Endothelial cell of umbilical vein (primary cell): ENCODE measurements around the gene KRT33B. TPM values are rescaled to one million over a fixed set of nuclear protein-coding genes. Genes with fewer than 3 reads are reported as not detected.

Experiments used
- BruUV-seq: library from RNA; stranded (reverse); fragments of 400-500 nt; replicated peaks from 2 replicates; lab custom pipeline; 2021; lab: Mats Ljungman, UMichigan
- CTCF ChIA-PET: fragments of 300-600, 350-600 bp; sonication (Branson Sonifier 250); formaldehyde crosslinking; loops from one replicate; lab custom pipeline; 2021; ENCODE audit warnings: antibody characterized with exemption, inconsistent platforms; lab: Charles Lee
- POLR2A ChIA-PET: fragments of 300-600, 350-600 bp; sonication (Branson Sonifier 250); formaldehyde crosslinking; loops from one replicate; lab custom pipeline; 2021; ENCODE audit warnings: antibody characterized with exemption, inconsistent platforms; lab: Charles Lee
- DNase-seq: peaks from one replicate; pipeline ENCODE4 v3.0.0-alpha.2; 2011; ENCODE audit warnings: low read depth, low spot score
- FAIRE-seq: peaks from 2 replicates; lab custom pipeline; 2011; peaks lifted over from hg19 to GRCh38; lab: Jason Lieb, UNC
- H2AFZ ChIP-seq: 2 replicates; pipeline ENCODE4 v1.6.0; 2012; ENCODE audit warnings: low read depth, low read length, control low read depth, inconsistent platforms
- H3K27ac ChIP-seq: 2 replicates; pipeline ENCODE4 v1.5.1; 2011; ENCODE audit warnings: low read depth, mild to moderate bottlenecking, control low read depth, low read length, moderate library complexity; ENCODE audit not compliant: insufficient read depth
- H3K27me3 ChIP-seq, 2 experiments: 2 replicates each; pipeline versions ENCODE4 v1.6.0 to v1.6.1; 2011; ENCODE audit warnings: low read length in 2 of 2, mixed read lengths in 1 of 2; ENCODE audit not compliant: control insufficient read depth in 2 of 2, insufficient read depth in 2 of 2
- H3K36me3 ChIP-seq, 2 experiments: 2 replicates in 1 of 2; 3 replicates in 1 of 2; pipeline ENCODE4 v1.5.1; 2011; ENCODE audit warnings: low read length in 2 of 2, mild to moderate bottlenecking in 1 of 2, moderate library complexity in 1 of 2; ENCODE audit not compliant: control insufficient read depth in 2 of 2, insufficient read depth in 2 of 2; ENCODE audit errors: extremely low read depth in 1 of 2
- H3K4me1 ChIP-seq: 3 replicates; pipeline ENCODE4 v1.5.1; 2011; ENCODE audit warnings: mild to moderate bottlenecking, low read length; ENCODE audit not compliant: control insufficient read depth, insufficient read depth; ENCODE audit errors: extremely low read depth
- H3K4me2 ChIP-seq: 2 replicates; pipeline ENCODE4 v1.6.1; 2011; ENCODE audit warnings: low read length, control low read depth, mixed read lengths; ENCODE audit not compliant: insufficient read depth
- H3K4me3 ChIP-seq, 3 experiments: fragments of 200-600 bp in 1 of 3; sonication (generic), shearing (Covaris generic) in 1 of 3; replicated peaks in 1 of 3; 2 replicates each; pipeline ENCODE4 v1.5.1; 2011 to 2016; ENCODE audit warnings: control low read depth in 3 of 3, low read length in 3 of 3, mild to moderate bottlenecking in 2 of 3, inconsistent platforms in 1 of 3, low read depth in 1 of 3, moderate library complexity in 1 of 3; ENCODE audit not compliant: insufficient read depth in 1 of 3
- H3K79me2 ChIP-seq: 2 replicates; pipeline ENCODE4 v1.6.0; 2012; ENCODE audit warnings: low read length, inconsistent platforms; ENCODE audit not compliant: control insufficient read depth, insufficient read depth
- H3K9ac ChIP-seq: replicated peaks from 2 replicates; pipeline ENCODE3; 2011; ENCODE audit warnings: low read length, control low read depth; ENCODE audit not compliant: insufficient read depth; ENCODE audit errors: extremely low read depth
- H3K9me1 ChIP-seq: replicated peaks from 3 replicates; pipeline ENCODE4 v1.6.0; 2011; ENCODE audit warnings: mild to moderate bottlenecking, low read length; ENCODE audit not compliant: control insufficient read depth, insufficient read depth; ENCODE audit errors: extremely low read depth
- H3K9me3 ChIP-seq: replicated peaks from 2 replicates; pipeline ENCODE4 v1.5.1; 2012; ENCODE audit warnings: low read length, inconsistent platforms; ENCODE audit not compliant: control insufficient read depth, insufficient read depth
- H4K20me1 ChIP-seq: replicated peaks from 2 replicates; pipeline ENCODE3; 2011; ENCODE audit warnings: mild to moderate bottlenecking, low read length; ENCODE audit not compliant: control insufficient read depth, insufficient read depth; ENCODE audit errors: extremely low read depth
- CTCF ChIP-seq, 2 donors: IDR thresholded peaks; 1 replicate in 1 of 2; 2 replicates in 1 of 2; pipeline ENCODE4 v1.5.1; 2011; ENCODE audit warnings: low read length in 2 of 2, mild to moderate bottlenecking in 2 of 2, moderate library complexity in 2 of 2, control low read depth in 1 of 2, inconsistent platforms in 1 of 2, low read depth in 1 of 2; ENCODE audit not compliant: insufficient read depth in 1 of 2; ENCODE audit errors: extremely low read depth in 1 of 2
- GATA2 ChIP-seq: IDR thresholded peaks from 2 replicates; pipeline ENCODE4 v1.7.0; 2011; ENCODE audit warnings: low read depth, mild to moderate bottlenecking, moderate library complexity, mixed read lengths, low read length; ENCODE audit not compliant: insufficient read length, insufficient read depth
- dilution Hi-C: fragments of 300-500 bp; cut with MboI; formaldehyde crosslinking; loops from one replicate; pipeline ENCODE4 v1.15.0; 2019; ENCODE audit warnings: low sequenced_read_pairs; ENCODE audit not compliant: extremely low pct_ligation_motif_present
- intact Hi-C: fragments of 100-400 bp; cut with micrococcal nuclease; formaldehyde crosslinking; loops from one replicate; pipeline ENCODE4 v1.10.0; 2022
- polyA plus RNA-seq, 4 experiments: library from polyadenylated mRNA; depleted of rRNA in 3 of 4; stranded (reverse) in 3 of 4; unstranded in 1 of 4; fragments of >200 nt; gene quantifications; 2 replicates each; pipeline versions ENCODE4 v1.2.1 to v1.2.3, GENCODE V29; 2011 to 2012; ENCODE audit warnings: missing spikeins in 1 of 4
- total RNA-seq: library from RNA; stranded (reverse); gene quantifications from 2 replicates; pipeline ENCODE4 v1.2.3, GENCODE V29; 2021

KRT33B gene
- total and polyA plus RNA-seq, 2 donors (not counting 3 experiments of a cell fraction or from before 2014, with no cell fraction given) = not detected

DNA sequence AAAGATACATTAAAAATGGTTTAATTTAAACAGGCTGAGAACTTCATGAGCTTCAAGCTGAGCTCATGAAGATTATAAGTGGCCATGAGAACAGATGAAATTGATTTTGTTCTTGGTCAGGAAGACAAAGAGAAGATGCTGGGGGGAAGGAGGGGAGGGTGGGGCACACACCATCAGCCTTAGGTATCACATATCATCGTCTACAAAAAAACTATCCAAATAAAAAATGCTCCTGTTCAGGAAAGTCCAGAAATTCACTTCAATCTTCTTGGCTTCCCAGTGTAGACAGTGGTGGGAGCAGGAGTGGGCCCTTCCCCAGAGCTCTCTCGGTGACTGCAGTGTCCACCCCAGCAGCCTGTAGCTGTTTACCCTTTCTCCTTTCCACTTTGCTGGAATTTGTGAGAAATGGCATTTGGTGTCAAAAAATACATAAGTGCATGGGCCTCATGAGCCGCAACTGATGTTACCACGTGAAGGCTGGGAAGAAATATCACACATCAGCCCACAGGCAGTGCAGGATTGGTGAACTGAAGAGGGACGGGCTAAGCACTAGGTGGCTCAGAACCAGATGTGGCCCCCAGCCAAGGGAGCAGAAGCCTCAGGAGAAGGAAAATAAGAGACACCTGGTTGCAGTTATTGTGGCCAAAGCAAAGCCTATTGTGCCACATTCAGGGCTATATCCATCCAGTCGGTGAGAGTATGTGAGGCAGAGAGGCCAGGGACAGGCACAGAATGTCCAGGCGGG is 48.7 kb upstream of the KRT33B start:
- no peak for DNase-seq
- POLR2A ChIA-PET = no interaction called here
- H3K9me3 ChIP-seq = no peaks in the 10 kb centered on the region
- no peaks in the 10 kb centered on the region for H3K36me3 ChIP-seq
- no peak overlapping the region for H3K27ac ChIP-seq
- H3K9ac ChIP-seq = no peak overlapping the region
- no TSS peak for BruUV-seq
- intact Hi-C loops (no loop called here), dilution Hi-C loops (no loop called here)
- H3K9me1 ChIP-seq = no peaks in the 10 kb centered on the region
- no peak overlapping the region for H2AFZ ChIP-seq
- H3K4me1 ChIP-seq = no peaks in the 10 kb centered on the region
- no peak overlapping the region for H3K4me2 ChIP-seq
- H3K27me3 ChIP-seq = peaks cover 0 to 4% of the 10 kb centered on the region in 2 experiments
- CTCF ChIA-PET = interaction anchor here (0.7 to 1.8 kb wide), 5 partner anchors 8 to 245 kb away, joined by 3 to 7 read pairs (median 3); no protein-coding TSS in a partner anchor
- H4K20me1 ChIP-seq = no peaks in the 10 kb centered on the region
- no peak overlapping the region for H3K4me3 ChIP-seq
- TF ChIP-seq GATA2 = no peak
- no peaks in the 10 kb centered on the region for H3K79me2 ChIP-seq
- no peak for FAIRE-seq

GRCh38 chr17:41417576-41418015 is 48.0 kb upstream of the KRT33B start:
- no TSS peak for BruUV-seq
- Histone ChIP-seq H4K20me1 (no peaks in the 10 kb centered on the region), H3K9me3 (no peaks in the 10 kb centered on the region), H3K9ac (no peak overlapping the region), H3K4me3 (no peak overlapping the region), H3K79me2 (no peaks in the 10 kb centered on the region), H3K36me3 (no peaks in the 10 kb centered on the region), H3K27ac (no peak overlapping the region), H3K9me1 (no peaks in the 10 kb centered on the region), H3K4me2 (no peak overlapping the region), H3K27me3 (peaks cover 0 to 4% of the 10 kb centered on the region in 2 experiments), H2AFZ (no peak overlapping the region), H3K4me1 (no peaks in the 10 kb centered on the region)
- TF ChIP-seq CTCF (IDR thresholded peaks at IDR 0.05; ENCODE audit: extremely low read depth in 1 of 2, insufficient read depth in 1 of 2, low read depth in 1 of 2, low read length in 2 of 2) (peak; percentile 18 to 21), GATA2 (no peak)
- dilution Hi-C loops = no loop called here
- ChIA-PET POLR2A (no interaction called here), CTCF (interaction anchor here (0.5 to 1.8 kb wide), 6 partner anchors 9 to 631 kb away, joined by 3 to 7 read pairs (median 3); no protein-coding TSS in a partner anchor)
- no peak for FAIRE-seq
- DNase-seq = no peak
- intact Hi-C loops = no loop called here
